Myocyte (in vitro differentiated cells): ENCODE results near the gene ECE1. TPM values are rescaled to one million over a fixed set of nuclear protein-coding genes. Genes with fewer than 3 reads are reported as not detected.
A peak's percentile ranks its signal among the peaks of the same experiment; 100 is the strongest.

ENCODE experiments used
- DNase-seq: peaks from one replicate; pipeline ENCODE4 v3.0.0-alpha.2; 2012; ENCODE audit warnings: low read depth
- total RNA-seq: library from RNA; depleted of rRNA; stranded (reverse); fragments of >200 nt; gene quantifications from 2 replicates; pipeline ENCODE4 v1.2.3, GENCODE V29; 2014

The ECE1 gene
- total RNA-seq, 1 donor from 2014 or later = 15.9 TPM

DNA sequence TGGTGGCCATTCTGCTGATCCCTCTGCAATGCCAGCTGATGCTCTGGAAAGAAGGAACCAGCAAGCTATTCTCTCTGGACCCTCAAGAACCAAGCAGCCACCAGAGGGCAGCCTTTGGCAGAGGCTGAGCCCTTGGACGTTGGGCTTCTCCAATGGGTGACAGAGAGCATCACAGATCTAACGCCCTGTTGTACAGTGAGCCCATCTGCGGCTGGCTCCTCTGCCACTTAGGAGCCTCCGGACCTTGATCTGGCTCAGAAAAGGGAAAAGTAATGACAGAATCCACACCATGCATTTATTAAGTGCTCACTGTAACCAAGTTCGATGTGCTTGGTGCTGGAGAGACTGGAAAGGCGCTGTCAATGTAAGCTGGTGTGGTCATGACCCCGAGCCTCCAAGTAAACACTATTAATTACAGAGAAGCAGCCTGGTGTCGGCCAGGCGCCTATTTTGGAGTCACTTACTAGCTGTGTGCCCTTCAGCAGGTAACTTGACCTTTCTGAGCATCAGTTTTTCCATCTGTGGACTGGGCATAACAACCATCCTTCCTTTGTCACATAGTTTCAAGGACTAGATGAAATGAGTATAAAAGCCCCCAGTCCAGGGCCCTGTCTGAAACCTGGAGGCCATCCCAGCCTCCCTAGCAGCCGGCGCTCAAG lies 34.9 kb downstream of the ECE1 start:
- peak; percentile 94 for DNase-seq

- DNase-seq = peak; percentile 64
These were observed 35.8 kb downstream of the ECE1 start for GRCh38 chr1:21254335-21254951.

- DNase-seq = peak; percentile 71
These were observed 38.3 kb downstream of the ECE1 start for GRCh38 chr1:21251773-21252471.

- DNase-seq = no peak
These were observed 40.2 kb downstream of the ECE1 start for GRCh38 chr1:21249940-21250493.

GRCh38 chr1:21247892-21248715 lies 42.2 kb downstream of the ECE1 start:
- DNase-seq = no peak

GRCh38 chr1:21246905-21247642 lies 43.2 kb downstream of the ECE1 start:
- DNase-seq = no peak

DNA sequence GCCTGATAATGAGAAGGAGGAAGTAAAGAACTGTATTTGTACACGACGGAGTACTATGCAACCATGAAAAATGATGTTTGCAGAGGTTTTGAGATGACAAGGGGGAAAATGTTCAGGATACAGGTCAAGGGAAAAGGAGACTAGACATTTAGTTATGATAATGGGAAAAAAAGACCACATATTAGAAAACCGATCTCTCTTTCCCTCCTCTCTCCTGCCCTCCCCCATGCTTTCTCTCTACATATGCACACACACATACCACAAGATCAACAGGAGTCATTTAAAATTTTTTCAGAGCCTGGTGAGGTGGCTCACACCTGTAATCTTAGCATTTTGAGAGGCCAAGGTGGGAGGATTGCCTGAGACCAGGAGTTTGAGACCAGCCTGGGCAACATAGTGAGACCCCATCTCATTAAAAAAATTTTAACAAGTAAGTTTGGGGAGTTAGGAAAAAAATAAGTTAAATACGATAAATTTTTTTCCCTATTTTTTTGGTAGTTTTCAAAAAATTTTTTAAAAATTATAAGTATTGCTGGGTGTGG lies 44.5 kb downstream of the ECE1 start:
- DNase-seq = no peak

DNA sequence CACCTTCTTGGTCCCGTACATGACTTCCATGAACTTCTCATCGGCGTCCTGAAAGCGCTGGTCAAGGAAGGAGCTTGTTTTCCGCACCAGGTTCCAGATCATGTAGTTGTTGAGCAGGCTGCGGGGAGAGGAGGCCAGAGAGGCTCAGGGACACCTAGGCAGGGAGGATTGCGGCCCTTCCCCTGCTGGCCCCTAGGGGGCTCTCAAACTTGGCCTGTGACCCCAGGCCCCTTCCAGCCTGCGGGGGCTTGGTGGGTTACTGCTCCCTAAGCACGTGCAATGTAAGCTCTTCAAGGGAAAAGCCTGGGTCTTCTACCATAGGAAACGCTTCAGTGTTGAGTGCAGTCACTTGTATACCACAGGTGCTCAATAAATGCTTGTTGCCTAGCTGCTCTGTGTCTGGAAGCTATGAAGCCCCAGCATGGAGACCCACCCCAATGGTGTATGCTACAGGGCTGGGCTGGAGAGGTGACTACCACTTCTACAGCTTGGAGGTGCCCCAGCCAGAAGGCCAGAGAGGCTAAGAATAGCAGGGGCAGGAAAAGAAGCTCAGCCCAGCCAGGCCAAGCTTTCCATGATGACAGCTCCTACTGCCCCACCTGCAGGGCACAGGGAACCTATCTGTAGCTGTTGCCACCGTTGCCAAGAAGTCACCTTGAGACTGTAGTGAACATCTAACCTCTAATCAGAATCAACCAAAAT lies 45.1 kb downstream of the ECE1 start:
- no peak for DNase-seq

DNA sequence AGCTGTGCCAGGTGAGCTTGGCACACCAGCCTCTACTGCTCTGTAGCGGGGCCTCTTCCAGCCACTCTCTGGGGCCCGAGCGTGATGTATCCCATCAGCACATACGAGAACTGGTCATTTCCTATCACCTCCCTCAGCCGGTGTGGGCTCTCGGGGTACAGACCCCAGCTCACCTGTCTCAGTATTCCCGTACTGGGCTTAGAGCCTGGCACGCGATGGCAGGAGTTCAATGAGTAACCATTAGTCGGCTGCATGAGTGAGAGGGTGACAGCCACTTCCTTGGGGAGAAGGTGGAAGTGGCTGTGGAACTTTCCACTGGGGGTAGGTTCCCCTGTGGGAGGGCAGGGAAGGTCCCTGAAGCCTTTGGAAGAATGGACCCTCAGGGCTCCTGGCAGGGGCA lies 46.1 kb downstream of the ECE1 start:
- DNase-seq = no peak

- no peak for DNase-seq
These were observed 47.4 kb downstream of the ECE1 start for GRCh38 chr1:21242846-21243245.

DNA sequence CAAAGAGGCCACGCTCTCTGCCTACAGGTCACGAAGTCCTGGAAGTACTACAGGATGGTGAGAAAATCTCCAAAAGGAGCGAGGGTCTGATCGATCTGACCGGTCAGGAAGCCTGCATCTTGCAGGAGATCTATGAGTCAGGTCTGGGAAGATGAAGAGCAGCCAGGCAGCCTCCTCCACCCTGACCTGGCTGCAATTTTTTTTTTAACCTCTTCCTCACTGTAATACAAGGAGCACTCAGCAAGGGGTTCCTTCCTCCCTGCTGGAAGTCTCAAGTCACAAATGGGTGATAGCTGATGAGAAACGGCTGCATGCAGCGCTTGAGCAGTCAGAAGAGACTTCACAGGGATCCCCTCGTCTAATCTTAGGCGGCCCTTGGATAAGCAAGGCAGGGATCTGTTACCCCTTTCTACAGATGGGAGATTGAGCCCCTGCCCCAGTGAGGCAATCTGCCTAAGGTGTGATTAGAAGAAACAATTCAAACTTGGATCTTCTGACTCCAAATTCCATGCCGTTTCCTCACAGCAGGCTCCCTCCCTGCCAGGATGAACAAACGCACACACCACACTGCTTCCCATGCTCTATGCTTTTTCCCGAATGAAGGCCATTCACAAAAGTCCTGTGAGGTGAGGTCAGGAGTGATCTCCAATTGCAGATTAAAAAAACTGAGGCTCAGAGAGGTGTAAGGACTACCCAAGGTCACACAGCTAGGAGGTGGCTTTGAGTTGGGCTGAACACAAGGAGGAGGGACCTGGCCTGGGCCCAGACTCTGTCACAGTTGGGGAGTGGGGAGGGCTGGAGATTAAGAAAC lies 48.3 kb downstream of the ECE1 start:
- DNase-seq = no peak

DNA sequence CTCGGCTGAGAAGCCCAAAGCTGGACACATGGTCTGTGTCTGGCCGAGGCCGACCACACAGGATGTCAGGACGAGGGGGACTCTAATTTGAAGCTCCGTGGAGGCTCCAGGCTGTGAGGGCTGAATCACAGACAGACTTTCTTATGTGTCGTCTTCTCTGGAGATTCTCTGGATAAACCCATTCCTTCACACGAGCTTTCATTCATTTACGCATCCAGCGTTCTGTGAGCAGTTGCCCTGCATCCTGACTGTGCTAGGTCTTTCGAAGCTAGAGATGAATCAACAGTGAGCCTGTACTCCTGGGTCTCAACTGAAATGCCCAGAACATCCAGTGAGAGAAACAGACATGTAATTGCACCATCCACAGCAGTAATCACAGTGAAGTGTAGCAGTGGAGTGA lies 49.6 kb downstream of the ECE1 start:
- no peak for DNase-seq

GRCh38 chr1:21239221-21239620 lies 51.0 kb downstream of the ECE1 start:
- DNase-seq = peak; percentile 96

DNA sequence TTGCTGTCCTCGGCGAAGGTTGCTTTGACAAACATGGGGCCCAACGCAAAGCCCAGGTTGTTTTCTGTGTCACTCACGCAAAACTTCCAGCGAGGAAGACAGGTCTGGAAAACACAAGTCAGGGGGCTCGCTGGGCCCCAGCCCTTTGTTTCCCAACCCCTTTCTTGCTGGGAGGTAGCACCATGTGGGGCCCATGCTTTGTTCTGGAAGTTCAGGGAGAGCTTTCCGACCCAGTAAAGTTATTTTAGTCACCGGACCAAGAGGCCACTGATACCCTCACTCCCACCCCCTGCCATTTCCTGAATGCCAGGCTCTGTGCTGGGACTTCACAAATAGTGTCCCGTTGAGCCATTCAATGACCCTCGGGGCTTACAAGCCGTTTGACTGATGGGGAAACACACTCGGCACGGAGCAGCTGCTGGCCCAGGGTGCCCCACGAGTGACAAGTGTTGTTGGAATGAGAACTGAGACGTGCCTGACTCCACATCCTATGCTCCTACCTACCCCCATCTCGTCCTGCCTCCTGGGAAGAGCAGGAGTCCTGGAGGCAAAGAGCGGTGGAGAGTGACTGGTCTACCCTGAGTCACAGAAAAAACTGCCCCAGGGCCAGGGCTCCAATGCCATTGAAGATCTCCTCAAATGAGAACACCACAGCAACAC lies 52.0 kb downstream of the ECE1 start:
- peak; percentile 74 for DNase-seq

DNA sequence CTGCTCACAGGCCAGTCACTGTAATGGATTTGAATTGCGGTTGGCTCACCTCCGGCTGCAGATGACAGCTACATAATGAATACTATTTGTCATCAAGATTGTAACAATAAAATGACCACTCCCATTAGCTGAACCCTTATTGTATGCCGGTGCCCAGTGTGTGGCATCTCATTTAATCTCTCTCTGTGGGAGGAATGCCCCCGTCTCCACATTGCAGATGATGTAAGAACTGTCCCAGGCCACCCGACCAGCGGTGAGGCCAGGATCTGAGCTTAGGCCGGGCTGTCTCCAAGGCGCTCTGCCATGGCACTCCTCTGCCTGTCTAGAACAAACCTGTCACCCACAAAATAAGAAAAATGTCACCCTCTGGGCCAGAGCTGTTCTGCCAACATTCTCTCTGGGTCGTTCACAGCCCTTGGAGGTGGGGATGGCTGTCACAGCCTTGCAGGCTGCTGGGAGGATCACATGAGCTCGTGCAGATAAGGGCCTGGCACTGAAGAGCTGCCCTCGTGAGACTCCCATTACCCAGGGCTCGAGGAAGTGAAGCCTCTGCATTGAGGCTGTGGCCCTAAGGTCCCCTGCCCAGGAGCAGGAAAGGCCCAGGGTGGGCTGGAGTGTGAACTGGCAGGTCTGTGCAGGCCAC lies 52.7 kb downstream of the ECE1 start:
- DNase-seq = no peak

GRCh38 chr1:21236178-21236577 lies 54.1 kb downstream of the ECE1 start:
- DNase-seq = no peak

DNA sequence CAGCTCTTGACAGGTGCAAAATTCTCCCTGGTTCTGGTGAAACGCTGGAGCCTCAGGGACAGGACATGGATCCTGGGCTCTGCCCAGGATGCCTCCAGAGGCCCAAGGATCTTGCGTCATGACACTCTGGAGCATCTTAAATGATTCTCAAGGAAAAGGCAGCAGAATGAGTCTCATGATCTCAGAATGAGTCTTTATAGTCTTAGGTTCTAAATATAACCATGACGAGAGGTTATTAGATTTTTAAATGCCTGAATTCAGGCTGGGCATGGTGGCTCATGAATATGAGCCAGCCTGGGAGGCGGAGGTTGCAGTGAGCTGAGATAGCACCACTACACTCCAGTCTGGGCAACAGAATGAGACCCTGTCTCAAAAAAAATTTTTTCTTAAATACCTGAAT lies 55.5 kb downstream of the ECE1 start:
- peak; percentile 46 for DNase-seq

GRCh38 chr1:21233490-21233889 lies 56.8 kb downstream of the ECE1 start:
- no peak for DNase-seq
